WERI-Rb-1 (cell line): ENCODE data around the gene CSNK1D.

Experiments used
- DNase-seq: peaks from one replicate; pipeline ENCODE4 v3.0.0-alpha.2; 2020
- H3K27ac ChIP-seq: fragments of 250-450 bp; sonication (Bioruptor Pico); 2 replicates; pipeline ENCODE4 v1.5.1; 2020; ENCODE audit warnings: mild to moderate bottlenecking, moderate library complexity
- H3K27me3 ChIP-seq: fragments of 250-450 bp; sonication (Bioruptor Pico); 2 replicates; pipeline ENCODE4 v1.5.1; 2021; ENCODE audit warnings: mild to moderate bottlenecking, low read depth, moderate library complexity; ENCODE audit not compliant: insufficient read depth, severe bottlenecking
- H3K36me3 ChIP-seq: fragments of 250-450 bp; sonication (Bioruptor Pico); 2 replicates; pipeline ENCODE4 v1.5.1; 2020; ENCODE audit warnings: mild to moderate bottlenecking, moderate library complexity
- H3K4me3 ChIP-seq: 2 replicates; pipeline ENCODE4 v1.5.1; 2011; ENCODE audit warnings: low read depth, mild to moderate bottlenecking, control low read depth, low read length
- H3K9me3 ChIP-seq: fragments of 250-450 bp; sonication (Bioruptor Pico); 2 replicates; pipeline ENCODE4 v1.5.1; 2021; ENCODE audit warnings: mild to moderate bottlenecking, moderate library complexity; ENCODE audit not compliant: severe bottlenecking
- CTCF ChIP-seq: IDR thresholded peaks from 2 replicates; pipeline ENCODE4 v1.5.1; 2011; ENCODE audit warnings: low read depth, mild to moderate bottlenecking, control low read depth, inconsistent platforms, low read length

CSNK1D gene

GRCh38 chr17:82222816-82223215 is 50.7 kb downstream of the CSNK1D start:
- TF ChIP-seq CTCF, result no peak
- no peaks in the 10 kb centered on the region for H3K36me3 ChIP-seq
- H3K4me3 ChIP-seq, result no peak overlapping the region
- peak; percentile 73 for DNase-seq
- no peaks in the 10 kb centered on the region for H3K27me3 ChIP-seq
- H3K27ac ChIP-seq, result peak overlapping the region; percentile 62
- no peaks in the 10 kb centered on the region for H3K9me3 ChIP-seq

GRCh38 chr17:82221341-82221902 is 52.1 kb downstream of the CSNK1D start:
- Histone ChIP-seq H3K4me3 (no peak overlapping the region), H3K27ac (no peak overlapping the region), H3K36me3 (no peaks in the 10 kb centered on the region), H3K27me3 (no peaks in the 10 kb centered on the region), H3K9me3 (no peaks in the 10 kb centered on the region)
- DNase-seq, result no peak
- TF ChIP-seq CTCF, result no peak

GRCh38 chr17:82219753-82220709 is 53.5 kb downstream of the CSNK1D start:
- no peak for DNase-seq
- no peaks in the 10 kb centered on the region for H3K9me3 ChIP-seq
- no peak overlapping the region for H3K4me3 ChIP-seq
- H3K36me3 ChIP-seq, result no peaks in the 10 kb centered on the region
- no peak for TF ChIP-seq CTCF
- no peak overlapping the region for H3K27ac ChIP-seq
- no peaks in the 10 kb centered on the region for H3K27me3 ChIP-seq

GRCh38 chr17:82219083-82219482 is 54.4 kb downstream of the CSNK1D start:
- H3K9me3 ChIP-seq, result no peaks in the 10 kb centered on the region
- H3K27ac ChIP-seq, result no peak overlapping the region
- H3K36me3 ChIP-seq, result no peaks in the 10 kb centered on the region
- no peak overlapping the region for H3K4me3 ChIP-seq
- TF ChIP-seq CTCF, result no peak
- DNase-seq, result no peak
- no peaks in the 10 kb centered on the region for H3K27me3 ChIP-seq

GRCh38 chr17:82218349-82219075 is 55.0 kb downstream of the CSNK1D start:
- no peak overlapping the region for H3K4me3 ChIP-seq
- no peaks in the 10 kb centered on the region for H3K9me3 ChIP-seq
- no peak overlapping the region for H3K27ac ChIP-seq
- no peaks in the 10 kb centered on the region for H3K36me3 ChIP-seq
- H3K27me3 ChIP-seq, result no peaks in the 10 kb centered on the region
- TF ChIP-seq CTCF, result no peak
- DNase-seq, result no peak
